KG1 (cell line): ENCODE measurements around the gene DUSP2.

Experiments used
- DNase-seq: peaks from one replicate; lab custom pipeline; 2025; lab: John Stamatoyannopoulos, UW

Gene DUSP2

DNA sequence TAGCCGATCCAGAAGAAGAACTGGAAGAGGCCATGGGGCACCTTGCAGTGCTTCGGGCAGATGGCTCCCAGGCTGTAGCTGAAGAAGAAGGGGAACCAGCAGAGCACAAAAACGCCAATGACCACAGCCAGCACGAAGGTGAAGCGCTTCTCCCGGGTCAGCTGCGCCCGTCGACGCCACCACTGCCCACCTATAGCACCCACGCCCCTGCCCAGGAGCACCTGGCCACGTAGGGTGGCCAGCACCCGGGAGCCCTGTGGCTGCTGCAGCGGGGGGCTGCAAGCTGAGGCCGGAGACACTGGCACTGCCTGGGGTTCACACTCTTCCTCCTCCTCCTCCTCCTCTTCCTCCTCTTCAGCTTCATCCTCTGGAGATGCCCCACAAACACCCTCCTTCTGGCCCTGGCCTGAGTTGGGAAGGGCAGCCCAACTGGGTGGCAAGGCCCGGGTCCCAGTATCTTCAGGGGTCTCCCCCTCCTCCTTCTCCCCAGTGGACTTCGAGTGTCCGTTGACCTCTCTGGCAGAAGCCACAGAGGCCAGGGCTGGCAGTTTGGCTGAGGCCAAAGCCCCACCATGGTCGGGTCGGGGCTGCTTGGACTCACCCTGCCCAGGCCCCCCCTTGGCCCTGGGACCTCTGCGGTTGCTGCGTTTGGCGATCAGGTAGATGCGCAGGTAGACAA is 30.2 kb downstream of the DUSP2 start:
- no peak for DNase-seq

DNA sequence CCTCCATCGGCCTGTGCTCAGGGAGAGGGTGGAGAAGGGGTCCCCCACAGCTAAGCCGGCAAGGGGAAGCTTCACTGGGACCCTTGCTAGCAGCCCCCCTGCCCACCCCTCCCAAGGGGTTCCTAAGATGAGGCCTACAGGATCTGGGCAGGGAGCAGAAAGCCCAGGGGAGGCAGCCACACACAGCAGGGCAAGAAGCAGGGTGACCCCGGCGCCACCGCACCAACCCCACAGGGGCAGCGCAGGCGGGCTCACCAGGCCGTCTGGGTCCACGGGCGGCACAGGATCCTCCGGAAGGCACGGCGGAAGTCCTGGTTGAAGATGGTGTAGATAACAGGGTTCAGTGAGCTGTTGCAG is 30.7 kb downstream of the DUSP2 start:
- no peak for DNase-seq

DNA sequence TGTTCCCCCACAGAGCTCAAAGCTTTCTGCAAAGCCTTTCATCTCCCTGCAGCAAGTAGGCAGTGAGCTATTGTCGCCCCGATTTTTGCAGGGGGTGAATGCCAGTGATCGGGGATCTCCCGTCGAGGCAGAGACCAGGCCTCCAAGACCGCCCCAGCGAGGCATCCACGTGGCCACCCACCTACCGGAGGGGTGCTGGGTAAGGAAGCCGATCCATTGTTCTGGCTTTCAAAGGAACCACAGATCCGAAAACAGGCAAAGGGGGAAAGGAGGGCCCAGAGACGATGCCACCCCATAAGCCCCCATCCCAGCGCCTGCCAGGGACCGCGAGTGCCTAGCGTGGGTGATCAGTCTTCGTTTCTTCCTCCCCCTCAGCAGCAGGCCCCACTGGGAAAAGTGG is 31.3 kb downstream of the DUSP2 start:
- no peak for DNase-seq

DNA sequence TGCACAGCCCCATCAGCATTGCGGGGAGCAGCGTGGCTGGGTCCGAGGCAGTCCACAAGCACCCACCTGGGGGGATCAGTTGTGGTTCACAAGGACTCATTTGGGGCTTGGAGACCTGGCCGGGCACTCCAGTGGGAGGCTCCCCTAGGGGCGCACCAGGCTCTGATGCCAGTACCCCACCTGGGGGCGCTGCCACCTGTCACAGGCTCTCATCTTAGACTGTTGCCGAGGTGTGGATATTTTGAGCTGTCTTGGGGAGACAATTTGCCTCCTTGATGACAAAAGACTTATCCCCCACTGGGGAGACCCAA is 31.9 kb downstream of the DUSP2 start:
- no peak for DNase-seq

DNA sequence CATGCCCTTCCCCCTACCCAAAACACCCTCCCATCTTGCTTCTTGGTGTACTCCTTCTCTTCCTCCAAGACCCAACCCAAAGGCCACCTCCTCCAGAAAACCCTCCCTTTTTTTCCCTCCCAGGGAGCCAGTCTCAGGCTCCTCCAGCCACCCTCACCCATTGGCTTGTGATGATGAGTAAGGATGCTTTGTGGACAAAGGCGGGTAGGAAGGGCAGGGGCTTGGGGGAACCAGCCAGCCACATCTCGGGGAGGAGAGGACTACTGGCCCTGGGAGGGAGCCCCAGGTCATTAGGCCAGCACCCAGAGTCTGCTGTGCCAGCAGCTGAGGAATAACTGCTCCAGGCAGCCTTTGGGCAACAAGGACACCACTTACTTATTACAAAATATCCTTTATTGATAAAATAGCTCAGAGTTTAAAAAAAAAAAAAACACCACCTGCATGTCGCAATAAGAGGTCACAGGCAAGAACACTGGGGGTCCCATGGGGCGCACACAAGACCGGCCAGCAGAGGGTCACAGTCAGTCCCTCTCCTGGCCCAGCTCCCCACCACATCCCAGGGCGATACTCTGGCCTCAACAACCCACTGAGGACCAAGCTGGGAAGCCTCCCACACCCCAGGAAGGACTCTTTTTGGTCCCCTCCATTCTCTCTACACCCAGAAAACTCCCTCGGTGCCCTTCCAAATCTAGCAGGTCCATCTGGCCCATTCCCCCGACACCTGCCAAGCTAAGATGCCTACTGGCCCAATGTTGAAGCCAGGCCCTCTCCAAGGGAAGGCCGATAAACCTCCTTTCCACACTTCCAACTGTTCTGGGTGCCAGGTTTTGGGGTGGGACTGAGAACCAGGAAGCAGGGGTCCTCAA is 32.5 kb downstream of the DUSP2 start:
- DNase-seq: no peak

DNA sequence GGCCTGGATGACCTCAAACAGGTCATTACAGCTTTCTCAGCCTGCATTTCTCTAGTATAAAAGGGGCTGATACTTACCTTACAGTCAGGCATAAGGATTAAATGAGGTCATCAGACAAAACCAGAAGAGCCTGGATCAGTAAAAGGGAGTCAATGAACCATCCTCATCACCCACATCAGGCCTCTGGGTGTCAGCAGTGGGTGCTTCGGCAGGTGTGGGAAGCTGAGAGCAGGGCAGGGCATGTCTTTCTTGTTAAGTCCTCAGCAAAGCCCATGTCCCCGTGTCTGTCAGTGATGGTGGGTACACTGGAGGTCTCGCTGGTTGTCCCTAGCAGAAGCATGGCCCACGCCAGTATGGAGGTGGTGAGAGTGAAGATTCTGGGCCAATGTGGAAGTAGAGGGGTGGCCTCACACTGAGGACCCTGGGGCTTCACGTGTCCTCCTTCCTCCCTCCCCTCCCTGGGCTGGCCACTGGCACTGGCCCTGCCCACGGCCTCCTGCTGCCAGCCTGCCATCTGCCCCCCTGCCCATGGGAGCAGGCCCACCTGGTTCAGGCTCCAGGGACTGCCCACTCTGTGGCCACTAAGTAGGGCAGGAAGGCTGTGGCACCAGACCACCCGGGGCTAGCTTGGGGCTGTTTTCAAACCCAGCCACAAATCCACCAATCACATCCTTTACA is 33.3 kb downstream of the DUSP2 start:
- no peak for DNase-seq

DNA sequence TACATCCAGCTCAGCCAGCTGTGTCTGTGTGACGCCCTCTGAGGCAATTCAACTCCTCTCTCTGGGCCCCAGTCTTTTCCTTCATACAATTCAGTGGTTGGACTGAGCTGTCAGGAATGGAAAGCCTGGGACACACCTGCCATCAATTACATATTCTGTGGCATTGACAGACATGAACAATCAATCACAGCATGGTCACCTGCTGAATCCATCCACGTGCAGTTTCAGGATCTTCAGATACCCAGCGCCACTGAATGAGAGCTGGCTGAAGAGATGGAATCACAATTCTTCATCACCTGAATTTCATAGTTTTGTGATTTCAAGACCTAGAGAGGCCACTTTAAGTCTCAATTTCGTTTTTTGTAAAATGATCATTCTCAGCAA is 34.0 kb downstream of the DUSP2 start:
- no peak for DNase-seq

DNA sequence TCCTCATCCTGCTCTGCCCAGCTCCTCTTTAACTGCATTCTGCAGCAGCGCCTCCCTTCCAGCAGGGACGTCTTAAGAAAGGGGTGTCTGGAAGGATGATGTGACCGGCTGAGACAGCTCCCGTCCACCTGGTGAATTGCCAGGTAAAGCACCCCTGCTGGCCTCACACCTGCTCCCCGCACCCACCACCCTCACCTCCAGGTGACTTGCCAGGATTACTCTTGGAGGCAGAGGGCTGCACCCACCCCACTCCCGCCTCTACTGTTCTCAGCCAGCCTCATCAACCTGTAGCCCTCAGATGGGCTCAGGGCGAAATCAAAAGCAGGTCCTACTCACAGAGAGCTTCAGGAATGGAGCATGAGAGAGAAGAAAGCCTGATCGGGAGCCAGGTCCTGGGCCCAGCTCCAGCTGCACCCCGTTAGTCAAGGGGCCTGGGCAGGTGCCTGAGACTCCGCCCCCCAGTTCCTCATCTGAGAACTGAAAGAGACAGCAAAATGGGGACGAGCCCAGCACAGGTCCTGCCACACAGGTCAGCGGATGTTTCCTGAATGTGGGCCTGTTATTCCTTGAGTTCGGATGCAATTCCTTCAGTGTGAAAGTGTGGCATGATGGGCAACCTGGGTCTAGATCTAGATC is 34.5 kb downstream of the DUSP2 start:
- no peak for DNase-seq

DNA sequence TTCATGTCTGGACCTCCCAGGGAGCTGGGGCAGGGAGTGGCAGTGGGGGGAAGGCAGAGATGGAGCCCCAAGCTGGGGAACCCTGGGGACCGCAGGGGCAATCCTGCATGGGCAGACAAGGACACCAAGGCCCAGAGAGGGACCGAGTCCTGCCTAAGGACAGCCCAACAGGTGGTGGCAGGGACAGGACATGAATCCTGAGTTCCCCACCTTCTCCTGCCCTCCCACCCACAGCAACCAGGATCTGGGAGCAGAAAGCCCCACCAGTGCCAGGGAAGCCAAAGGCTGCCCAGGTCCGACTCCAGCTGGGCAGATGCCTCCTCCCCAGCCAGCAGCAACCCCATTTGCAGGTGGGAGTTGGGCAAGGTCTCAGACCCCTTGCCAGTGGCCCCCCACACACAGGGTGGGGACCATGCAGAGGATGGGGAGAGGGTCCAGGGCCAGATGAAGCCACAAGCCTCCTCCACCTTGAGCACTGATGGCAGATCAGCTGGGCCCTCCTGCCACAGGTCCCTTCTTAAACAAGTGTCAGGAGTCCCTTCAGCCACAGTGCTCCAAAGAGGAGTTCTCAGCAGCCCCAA is 35.2 kb downstream of the DUSP2 start:
- no peak for DNase-seq

DNA sequence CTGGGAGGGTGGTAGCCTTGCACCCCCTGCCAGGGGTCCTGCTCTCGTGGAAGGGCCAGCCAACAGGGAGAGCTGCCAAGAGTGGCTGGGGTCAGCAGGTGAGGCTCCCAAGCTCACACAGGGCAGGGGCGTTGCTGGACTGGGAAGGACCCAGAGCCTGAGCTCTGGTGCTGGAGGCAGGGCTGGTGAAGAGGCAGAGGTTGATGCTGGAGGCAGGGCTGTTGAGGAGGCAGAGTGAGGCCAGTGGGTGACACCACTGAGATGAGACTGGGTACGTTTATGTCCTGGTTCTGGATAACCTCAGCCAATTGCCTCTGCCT is 35.9 kb downstream of the DUSP2 start:
- no peak for DNase-seq

DNA sequence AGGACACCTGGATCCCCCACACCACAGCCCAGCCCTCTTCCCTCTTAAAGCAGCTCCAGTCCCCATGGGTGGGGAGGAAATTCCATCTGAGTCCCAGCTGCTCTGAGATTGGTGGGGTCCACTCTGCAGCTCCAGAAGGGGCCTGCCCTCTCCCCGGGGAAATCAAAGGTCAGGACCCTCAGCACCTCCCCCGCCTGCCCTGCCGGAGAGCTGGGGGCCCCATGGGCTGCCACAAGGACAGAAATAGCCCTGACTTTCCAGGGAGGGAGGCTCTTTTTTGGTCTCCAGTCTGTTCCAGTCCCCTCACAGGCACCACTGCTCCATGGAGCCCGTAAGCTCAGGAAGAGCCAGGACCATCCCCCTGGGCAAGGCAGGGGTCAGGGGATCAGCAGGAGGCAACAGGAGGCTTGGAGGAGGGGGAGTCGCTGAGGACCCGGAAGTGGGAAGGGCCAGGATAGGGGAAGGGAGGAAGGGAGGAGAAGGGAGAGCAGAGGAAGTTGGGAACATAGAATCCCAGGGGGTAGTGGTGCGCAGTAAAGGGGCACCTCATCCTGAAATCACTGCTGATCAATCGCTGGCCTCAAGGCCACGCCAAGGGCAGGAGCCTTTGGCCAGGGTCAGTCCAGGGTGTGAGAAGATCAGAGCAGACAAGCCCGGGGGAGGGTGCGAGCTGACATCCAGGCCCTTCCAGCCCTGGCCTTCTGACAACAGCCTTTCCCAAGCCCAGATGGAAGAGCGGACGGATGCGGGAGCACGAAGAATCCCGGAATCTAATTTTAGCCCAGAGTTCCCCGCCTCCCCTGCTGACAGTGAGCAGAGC is 36.5 kb downstream of the DUSP2 start:
- DNase-seq: no peak

DNA sequence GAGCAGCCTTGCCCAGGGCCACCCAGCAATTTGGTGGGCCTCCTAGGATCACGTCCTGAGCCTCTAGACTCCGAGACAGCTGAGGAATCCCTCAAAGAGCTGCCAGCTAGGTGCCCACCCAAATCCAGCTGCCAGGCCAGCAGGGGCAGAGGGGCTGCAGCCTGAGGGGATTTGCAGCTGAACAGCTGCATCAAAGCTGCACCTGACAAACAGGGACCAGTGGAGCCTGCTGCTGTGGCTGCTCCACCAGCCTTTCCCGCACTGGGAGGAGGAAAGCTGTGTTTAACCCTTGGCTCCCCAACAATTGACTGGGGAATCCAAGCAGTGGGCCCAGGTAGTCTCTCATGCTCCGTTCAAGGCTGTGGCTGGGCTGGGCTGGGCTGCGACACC is 37.1 kb downstream of the DUSP2 start:
- DNase-seq: no peak

DNA sequence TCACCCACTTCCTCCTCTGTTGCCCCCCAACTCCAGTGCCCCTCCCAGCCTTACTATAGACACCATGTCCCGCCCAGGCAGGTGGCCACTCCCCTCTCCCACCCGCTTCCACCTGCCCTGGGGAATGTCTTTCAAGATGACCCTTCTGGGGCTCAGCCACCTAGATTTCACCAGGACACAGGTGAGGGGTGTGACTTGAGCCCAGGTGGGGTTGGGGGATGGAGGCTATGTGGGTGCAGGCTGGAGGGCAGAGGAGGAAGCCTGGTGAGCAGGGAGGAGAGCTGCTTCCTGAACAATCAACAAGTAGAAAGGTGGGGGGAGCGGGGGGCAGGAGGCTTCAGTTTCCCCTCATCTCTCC is 37.6 kb downstream of the DUSP2 start:
- DNase-seq: no peak

DNA sequence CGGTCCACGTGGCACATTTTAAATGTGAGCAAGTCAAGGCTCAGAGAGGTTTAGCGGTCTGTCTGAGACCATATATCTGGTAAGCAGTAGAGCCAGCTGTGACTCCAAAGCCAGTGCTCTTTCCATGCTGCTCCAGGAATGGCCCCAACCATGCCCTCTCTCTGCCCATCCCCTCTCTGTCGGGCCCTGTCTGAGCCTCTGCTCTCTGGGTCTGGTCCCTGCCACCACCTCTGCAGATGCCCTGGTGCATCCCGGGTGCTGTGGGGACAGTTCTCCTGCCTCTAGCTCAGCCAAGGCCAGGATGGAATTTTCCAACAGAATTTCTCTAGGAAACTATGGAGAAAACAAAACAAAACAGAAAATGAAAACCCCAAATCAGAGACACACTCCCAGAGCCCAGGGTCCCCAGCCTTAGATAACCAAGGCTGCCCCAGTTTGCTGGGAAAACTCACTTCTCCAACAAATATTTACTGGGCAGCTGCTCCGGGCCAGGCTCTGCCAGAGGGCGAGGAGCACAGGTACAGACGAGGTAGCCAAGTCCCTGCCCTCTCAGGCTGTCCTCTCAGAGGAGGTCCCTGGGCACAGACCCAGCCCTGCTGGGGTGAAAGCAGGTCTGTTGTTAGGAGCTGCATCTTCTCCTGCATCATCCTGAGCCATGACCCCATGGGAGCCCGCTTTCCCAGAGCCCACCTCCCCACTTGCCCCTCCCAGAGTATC is 38.1 kb downstream of the DUSP2 start:
- DNase-seq: no peak

DNA sequence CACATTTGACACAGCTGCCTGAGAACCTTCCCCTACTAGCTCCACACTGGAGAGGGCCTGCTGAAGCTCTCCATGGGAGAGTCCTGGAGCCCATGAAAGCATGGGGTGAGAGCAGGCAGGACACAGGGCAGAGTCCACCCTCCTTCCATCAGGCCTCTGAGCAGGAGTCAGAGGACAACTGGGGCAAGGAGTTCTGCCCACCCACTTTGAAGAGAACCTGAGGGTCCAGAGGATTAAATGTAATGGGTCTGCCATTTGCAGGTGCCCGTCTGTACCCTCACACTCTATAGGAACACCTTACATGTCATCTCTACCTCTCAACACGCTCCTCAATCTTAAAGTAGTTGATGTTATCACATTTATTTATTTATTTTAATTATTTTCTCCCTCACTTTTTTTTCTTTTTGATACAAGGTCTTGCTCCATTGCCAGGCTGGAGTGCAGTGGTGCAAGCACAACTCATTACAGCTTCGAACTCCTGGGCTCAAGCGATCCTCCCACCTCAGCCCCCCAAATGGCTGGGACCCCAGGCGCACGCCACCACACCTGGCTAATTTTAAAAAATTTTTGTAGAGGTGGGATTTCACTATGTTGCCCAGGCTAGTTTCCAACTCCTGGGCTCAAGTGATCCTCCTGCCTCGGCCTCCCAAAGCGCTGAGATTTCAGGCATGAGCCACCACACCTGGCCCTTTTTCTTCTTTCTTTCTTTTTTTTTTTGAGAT is 39.1 kb downstream of the DUSP2 start:
- no peak for DNase-seq

DNA sequence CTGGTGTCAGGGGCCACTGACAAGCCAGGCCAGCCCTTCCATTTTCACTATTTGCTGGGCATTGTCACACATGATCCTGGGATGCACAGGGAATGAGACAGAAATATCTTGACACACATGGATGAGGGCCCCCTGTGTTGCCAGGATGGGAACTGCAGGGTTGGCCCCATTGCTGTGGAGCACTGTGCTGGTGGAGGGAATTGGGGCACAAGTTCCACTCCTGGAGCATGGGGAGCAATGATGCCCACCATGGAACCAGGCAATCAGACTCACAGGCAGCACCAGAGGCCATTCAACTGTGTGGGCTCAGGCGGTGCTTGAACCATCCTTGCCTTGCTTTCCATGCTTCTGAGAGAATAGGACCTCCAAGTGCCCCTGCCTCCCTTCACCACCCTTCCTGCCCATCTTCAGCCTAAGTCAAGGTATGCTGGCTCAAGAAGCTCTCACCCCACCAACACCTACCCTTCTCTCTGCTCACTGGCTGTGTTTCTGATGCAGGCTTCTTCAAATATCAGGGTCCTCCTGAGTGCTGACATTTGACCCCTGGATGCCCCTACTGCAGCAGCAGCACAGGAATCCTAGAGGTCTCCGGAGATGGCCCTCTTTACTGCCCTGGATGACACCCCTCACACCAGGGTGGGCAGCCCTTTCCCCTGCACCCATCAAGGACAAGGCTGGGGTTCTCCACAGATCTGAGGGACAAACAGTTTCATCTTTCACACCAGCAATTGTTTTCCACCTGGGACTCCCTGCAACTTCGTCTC is 39.9 kb downstream of the DUSP2 start:
- DNase-seq: no peak

DNA sequence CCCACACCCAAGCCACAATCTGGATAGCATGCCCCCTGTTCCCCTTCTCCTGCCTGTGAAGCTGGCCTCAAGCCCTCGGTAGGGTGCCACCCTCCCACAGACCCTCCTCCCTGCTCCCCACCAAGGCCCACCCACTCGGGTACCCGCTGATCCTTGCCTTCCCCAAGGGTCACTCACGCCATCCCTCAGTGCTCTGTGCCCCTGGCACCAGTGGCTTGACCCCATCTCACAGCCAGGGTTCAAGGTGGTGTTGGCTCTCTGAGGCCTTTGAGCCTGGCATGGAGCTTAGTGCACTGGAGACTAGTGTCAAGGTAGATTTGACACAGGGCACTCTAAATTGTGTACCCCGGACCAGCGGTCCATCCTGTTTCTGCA is 40.8 kb downstream of the DUSP2 start:
- DNase-seq: no peak

DNA sequence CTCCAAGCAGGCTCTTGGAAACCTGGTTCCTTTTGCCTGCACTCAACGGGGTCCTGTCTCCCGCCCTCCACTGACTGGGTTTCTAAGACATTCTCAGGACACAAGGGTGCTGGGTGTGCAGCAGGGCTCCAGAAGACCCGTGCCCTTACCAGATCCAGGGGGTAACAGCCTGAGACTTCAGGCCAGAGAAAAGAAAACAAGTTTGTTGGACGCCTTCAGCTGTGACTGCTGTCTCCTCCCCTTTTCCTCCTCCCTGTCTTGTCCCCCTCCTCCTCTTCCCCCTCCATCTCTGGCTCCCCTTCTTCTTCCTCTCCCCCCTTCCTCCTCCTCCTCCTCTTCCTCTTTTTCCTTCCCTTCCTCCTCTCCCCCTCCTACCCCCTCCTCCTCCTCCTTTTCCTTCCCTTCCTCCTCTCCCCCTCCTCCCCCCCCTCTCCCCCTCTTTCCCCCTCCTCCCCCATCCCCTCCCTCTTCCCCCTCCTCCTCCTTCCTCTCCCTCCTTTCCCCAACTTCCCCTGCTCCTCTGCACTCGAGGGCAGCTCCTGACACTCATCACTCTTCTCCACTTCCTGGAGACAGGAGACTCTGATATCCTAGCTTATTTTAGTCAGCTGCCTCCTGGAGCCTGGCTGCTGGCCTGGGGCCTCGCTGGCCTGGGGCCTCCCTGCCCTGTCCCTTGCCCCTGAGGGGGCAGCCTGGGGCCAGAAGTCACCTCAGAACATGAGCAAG is 41.3 kb downstream of the DUSP2 start:
- DNase-seq: no peak

DNA sequence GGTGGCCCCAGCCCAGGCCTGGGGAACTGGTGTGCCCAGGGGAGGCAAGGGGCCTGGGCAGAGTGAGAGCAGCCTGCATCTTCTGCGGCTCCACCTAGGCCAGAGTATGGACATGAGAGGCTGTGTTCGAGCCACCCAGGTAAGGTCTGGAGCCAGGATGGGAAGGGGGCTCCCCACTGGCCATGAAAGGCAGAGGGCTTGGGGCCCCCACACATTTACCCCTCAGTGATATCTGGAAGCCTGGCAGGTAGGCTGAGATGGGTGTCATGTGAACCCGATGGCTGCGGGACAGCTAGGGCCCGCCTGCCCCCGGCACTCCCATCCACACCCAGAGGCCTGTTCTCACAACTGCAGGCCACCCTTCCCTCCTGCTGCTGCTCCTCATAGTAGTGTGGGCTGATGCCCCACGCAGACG is 42.0 kb downstream of the DUSP2 start:
- no peak for DNase-seq
